SK-N-SH treated with all-trans-retinoic acid at 6 μM for 48 hours (cell line): Measurements from ENCODE around the gene KCNB1.

Experiments
- ESRRG ChIP-seq: fragments of 250-450 bp; sonication (Bioruptor Pico); IDR thresholded peaks from 2 replicates; pipeline ENCODE4 v1.6.1; 2021; ENCODE audit warnings: mild to moderate bottlenecking
- ZNF565 ChIP-seq: fragments of 450-650 bp; formaldehyde crosslinking; conservative IDR thresholded peaks from 2 replicates; pipeline ENCODE4 v1.5.0; 2020; ENCODE audit warnings: low read depth, mild to moderate bottlenecking, moderate library complexity

DNA sequence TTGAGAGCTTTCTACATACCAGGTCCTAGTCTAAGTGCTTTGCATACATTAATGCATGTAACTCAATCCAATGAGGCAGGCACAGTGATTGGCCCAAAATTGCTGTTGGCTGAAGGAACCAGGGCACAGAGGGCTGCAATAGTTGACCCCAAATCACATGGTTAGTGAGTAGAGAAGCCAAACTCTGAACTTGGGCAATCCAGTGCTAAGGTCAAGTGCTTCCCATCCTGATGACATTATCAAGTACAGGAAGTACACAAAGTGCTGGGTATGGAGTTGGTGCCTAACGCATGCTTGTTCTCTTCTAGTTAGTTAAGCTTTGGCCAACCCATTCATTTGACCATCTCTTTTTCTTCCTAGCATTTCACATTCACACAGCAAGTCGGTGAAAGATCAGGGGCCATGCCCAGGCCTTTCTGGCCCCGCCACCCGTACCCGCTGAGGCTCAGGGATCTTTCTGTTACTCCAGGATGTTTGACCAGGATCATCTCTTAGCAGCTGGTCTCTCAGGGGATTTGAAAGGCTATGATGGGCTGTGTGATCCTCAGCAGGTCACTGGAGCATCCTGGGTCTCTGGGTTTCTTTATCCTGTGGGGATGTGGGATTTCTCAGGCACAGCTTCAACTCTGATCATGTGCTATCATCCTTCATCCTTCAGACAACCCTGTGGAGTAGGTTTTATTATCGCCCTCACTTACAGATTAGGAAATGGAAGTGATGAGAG, 7.0 kb downstream of the KCNB1 start:
- TF ChIP-seq ZNF565 (no peak), ESRRG (no peak)
